Posterior cingulate gyrus (tissue), 11 donors: ENCODE measurements around the gene SNAI1.
"Not testable (repeated sequence)": the region's sequence is repeated elsewhere in the genome, so short reads cannot be mapped to it uniquely, and the experiment has no call there.

Experiments used
- DNase-seq, 10 donors: peaks; one replicate each; pipeline versions ENCODE4 v3.0.0 to v3.0.0-alpha.2; 2020 to 2021; ENCODE audit warnings: mixed read lengths in 3 of 10
- intact Hi-C: fragments of 100-400 bp; cut with DNase I; formaldehyde crosslinking; loops from one replicate; pipeline ENCODE4 v1.15.1; 2023

Gene SNAI1

DNA sequence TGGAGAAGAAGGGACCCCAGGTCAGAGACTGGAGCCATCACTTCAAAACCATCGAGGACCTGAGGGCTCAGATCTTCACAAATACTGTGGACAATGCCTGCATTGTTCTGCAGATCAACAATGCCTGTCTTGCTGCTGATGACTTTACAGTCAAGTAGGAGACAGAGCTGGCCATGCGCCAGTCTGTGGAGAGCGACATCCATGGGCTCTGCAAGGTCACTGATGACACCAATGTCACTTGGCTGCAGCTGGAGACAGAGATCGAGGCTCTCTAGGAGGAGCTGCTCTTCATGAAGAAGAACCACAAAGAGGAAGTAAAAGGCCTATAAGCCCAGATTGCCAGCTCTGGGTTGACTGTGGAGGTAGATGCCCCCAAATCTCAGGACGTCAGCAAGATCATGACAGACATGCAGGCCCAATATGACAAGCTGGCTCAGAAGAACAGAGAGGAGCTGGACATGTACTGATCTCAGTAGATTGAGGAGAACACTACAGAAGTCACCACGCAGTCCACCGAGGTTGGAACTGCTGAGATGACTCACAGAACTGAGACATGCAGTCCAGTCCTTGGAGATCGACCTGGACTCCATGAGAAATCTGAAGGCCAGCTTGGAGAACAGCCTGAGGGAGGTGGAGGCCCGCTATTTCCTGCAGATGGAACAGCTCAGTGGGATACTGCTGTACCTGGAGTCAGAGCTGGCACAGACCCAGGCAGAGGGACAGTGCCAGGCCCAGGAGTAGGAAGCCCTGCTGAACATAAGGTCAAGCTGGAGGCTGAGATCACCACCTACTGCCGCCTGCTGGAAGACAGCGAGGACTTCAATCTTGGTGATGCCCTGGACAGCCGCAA lies 25.5 kb upstream of the SNAI1 start:
- intact Hi-C loops = not testable (repeated sequence)
- peak; percentile 65 to 98 (median 84) for DNase-seq

DNA sequence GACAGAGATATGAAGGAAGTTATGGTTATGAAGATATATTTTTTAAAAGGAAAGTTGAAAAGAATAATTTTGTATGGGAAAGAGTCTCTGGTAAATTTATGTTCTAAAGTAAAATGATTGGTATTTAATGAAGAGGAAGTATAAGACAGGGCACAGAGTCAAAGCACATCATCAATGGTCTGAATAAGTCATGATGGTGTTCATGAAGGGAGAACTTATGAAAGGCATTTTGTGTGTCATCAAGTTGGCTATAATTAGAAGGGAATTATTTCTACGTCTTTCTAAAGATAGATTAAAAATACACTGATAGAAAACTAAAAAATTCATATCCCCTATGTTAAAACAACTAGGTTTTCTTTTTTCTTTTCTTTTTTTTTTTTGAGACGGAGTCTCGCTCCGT lies 21.4 kb upstream of the SNAI1 start:
- DNase-seq = peak in 1 of 10 donors; percentile 2
- intact Hi-C loops = no loop called here

DNA sequence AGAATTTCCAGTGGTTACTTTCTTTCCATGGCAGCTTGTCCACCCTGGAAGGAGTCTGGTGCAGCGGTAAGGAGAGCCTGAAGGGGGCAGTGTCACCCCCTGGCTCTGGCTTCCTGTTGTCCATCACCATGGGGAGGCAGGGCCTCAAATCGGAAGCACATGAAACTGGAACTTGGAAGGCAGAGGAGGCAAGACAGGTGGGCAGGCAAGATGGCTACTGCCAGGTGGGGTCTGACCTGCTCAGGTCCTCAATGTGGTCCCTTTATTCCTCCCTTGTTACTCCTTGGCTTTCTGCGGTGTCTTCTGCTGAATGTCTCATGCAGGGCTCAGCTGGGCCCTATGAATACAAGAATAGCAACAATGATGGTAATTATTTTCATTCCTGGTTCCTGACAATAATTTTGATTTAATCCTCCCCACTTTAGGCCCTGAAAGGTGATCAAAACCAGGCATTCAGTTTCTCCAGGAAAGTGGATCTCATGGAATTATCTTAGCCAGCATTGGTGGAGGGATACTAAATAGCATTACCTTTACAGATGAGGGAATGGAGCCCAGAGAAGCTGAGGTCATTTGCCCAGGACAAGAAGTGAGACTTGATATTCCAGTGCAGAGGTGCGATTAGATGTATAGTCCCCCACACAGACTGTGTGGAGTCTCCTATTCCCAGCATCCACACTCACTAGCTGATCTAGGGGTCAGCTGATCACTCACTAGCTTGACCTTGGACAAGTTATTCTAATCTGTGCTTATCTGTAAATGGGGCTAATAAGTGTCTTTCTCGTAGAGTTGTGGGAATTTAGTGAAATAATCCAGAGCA lies 17.6 kb upstream of the SNAI1 start:
- DNase-seq = peak in 2 of 10 donors; percentile 43 to 78
- intact Hi-C loops = no loop called here

DNA sequence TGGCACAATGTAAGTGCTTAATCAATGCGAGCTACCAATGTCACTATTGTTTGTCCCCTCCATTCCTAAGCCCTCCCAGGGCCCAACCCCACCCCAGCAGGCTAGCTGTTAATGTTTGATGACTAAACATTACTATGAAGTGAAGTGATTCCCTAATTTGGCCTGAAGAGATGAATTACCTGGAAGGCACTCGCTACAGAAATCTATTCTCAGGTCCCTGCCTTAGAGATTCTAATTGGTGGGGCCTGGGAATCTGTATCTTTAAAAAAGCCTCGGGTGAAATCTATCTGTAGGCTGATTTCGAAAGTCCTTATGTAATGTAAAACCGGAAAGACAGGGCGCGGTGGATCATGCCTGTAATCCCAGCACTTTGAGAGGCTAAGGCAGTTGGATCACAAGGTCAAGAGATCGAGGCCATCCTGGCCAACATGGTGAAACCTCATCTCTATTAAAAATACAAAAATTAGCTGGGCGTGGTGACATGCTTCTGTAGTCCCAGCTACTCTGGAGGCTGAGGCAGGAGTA lies 16.9 kb upstream of the SNAI1 start:
- intact Hi-C loops = no loop called here

GRCh38 chr20:49966861-49967260 lies 15.9 kb upstream of the SNAI1 start:
- no peak for DNase-seq
- intact Hi-C loops = no loop called here

More for the DNA sequence above, 16.9 kb upstream of the SNAI1 start:
- DNase-seq = peak in 2 of 10 donors; percentile 12 to 20

DNA sequence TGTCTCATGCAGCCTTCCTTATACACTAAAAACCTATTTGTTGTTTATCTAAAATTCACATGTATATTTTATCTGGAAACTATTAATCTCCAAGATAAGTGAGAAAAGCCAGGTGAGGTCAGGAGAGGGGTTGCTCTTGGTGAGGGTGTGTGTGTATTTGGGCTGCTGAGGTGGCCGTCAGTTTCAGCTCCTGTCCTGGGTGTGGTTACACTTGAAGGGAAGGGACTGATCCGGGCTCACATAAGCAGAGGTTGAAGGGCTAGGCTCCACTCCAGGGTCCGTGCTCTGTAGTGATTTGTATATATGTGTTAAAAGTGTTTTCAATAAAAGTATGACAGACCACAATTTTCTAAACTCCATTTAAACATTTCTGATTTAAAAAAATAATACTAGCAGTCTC lies 13.5 kb upstream of the SNAI1 start:
- intact Hi-C loops = no loop called here
- DNase-seq = peak in 1 of 10 donors; percentile 9

DNA sequence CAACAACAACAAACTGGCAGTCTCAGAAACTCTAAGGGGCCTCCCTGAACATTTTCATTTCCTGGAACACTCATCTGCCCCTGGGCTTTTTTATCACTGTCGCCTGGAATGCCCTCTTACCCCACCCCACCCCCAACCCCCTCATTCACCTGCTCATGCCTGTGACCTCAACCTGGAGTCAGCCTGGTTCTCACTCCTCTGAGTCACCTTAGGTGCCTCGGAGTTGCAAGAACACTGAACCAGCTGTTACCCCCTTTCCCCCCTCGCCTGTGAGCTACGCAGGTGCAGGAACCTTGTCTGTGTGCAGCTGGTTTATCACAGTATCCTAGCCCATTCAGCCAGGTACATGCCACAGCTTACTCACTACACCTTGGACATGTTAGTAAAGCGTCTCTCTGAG lies 12.8 kb upstream of the SNAI1 start:
- intact Hi-C loops = no loop called here
- DNase-seq = peak in 1 of 10 donors; percentile 21

GRCh38 chr20:49970498-49970897 lies 12.3 kb upstream of the SNAI1 start:
- peak in 2 of 10 donors; percentile 15 to 30 for DNase-seq
- intact Hi-C loops = no loop called here

GRCh38 chr20:49973981-49974380 lies 8.8 kb upstream of the SNAI1 start:
- intact Hi-C loops = no loop called here
- no peak for DNase-seq

GRCh38 chr20:49976542-49976941 lies 6.2 kb upstream of the SNAI1 start:
- peak in 1 of 10 donors; percentile 4 for DNase-seq
- intact Hi-C loops = no loop called here

DNA sequence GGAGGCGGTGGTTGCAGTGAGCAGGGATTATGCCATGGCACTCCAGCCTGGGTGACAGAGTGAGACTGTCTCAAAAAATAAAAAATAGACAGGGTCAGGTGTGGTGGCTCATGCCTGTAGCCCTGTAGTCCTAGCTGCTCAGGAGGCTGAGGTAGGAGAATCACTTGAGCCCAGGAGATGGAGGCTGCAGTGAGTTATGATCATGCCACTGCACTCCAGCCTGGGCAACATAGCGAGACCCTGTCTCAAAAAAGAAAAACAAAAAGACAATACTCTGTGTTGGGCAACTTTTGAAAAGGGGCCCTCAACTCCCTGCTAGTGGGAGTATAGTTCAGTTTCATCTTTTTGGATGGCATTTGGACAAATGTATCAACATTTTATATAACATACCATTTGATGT lies 5.0 kb upstream of the SNAI1 start:
- intact Hi-C loops, DNase-seq: not testable (repeated sequence)

DNA sequence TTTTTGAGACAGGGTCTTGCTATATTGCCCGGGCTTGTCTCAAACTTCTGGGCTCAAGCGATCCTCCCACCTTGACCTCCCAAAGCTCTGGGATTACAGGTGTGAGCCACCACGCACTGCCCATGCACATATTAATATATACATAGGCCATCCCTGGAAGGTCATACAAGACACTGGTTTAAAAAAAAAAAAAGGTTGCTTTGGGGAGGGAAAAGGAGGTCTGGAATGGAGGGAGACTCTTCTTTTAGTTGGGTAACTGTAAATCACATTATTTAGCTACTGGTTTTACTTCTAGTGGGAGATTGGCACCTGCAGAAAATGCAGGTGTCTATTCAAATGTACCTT lies 4.1 kb upstream of the SNAI1 start:
- intact Hi-C loops = loop anchor here (1.0 kb wide), 1 partner anchor 93 kb away; no protein-coding TSS in a partner anchor
- DNase-seq = peak in 1 of 10 donors; percentile 14

DNA sequence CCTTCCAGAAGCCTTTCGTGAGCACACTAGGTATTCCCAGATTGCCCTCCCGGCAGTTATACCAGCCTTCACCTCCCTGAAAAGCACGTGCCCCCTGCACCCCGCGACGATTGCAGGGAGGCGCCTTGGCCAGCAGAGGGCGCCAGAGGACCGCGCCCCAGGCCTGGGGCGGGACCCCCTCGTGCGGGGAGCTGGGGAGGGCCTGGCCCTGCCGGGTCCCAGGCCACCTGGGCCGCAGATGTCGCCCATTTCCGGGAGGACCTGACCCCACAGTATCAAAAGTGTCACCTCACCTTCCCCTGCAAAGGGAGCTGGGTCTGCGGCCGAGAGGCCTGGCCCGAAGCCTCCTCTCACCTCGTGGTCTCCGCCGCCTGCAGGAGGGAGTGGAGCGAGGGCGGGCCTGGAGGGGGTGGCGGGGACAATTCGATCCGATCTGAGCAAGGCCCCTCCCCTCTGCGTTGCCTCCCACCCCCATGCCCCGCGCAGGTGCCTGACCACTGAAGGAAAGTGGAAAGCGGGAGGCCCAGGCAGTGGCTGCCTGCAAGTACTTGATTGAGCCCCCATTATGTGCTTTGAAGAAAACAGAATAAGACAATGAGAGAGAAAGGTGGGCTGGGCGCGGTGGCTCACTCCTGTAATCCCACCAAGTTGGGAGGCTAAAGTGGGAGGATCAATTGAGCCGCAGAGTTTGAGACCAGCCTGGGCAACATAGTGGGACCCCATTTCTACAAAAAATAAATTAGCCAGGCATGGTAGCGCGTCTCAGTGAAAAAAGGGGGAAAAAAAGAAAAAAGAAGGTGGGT lies 3.5 kb upstream of the SNAI1 start:
- intact Hi-C loops = loop anchor here (1.0 kb wide), 1 partner anchor 92 kb away; no protein-coding TSS in a partner anchor
- DNase-seq = peak in 8 of 10 donors; percentile 31 to 92 (median 70)

GRCh38 chr20:49980140-49981008 lies 2.4 kb upstream of the SNAI1 start:
- DNase-seq = peak in 2 of 10 donors; percentile 21 to 66
- intact Hi-C loops = loop anchor here (10.0 kb wide), 1 partner anchor 194 kb away; no protein-coding TSS in a partner anchor

DNA sequence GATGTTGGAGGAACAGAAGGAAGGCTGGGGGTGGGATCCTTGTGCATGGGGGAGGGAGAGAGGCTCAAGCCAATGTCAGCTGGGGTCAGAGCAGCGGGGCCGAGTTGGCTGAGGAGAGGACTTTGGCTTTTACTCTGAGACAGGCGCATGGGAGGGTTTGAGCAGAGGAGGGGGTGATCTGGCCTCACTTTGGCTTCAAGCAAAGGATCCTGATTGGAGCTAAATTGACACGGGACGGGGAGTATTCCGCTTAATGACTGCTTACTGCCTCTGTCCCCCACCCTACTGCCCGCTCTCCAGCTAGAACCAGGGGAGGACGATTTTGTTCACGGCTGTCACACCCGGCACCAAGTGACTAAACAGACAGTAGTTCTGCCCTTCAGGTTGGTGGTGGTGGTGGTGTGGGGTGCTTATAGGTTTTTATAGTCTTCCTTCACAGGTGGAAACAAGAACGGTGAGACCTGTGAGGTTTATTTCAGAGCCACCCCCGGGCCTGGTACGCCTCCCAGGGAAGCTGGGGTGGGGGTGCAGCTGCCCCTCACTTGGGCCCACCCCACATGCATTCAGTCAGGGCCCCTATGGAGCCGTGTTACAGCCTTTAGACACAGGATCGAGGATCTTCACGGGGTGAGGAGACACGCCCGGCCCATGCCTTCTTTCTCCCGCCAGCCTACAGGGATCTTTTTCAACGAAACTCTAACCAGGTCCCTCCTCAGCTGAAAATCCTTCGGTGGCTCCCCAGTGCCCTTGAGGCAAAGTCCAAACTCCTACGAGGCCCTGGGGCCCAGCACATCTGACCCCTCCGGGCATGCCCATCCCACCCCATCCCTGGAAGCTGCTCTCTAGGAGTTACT lies 1.3 kb upstream of the SNAI1 start:
- peak in 1 of 10 donors; percentile 55 for DNase-seq
- intact Hi-C loops = loop anchor here (10.0 kb wide), 1 partner anchor 193 kb away; no protein-coding TSS in a partner anchor

DNA sequence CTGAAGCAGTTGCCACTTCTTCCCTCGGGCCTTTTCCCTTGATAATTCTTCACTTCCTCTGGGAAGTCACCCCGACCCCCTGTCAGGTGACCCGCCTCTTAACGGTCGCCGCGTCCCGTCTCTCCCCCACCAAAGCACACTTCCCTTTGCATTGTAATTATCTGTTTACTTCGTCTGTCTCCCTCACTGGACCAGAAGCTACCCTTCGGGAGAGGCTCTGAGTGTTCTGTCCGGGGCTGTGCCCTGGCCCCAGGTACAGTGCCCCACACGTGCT lies 771 bp upstream of the SNAI1 start:
- intact Hi-C loops = loop anchor here (10.0 kb wide), 1 partner anchor 193 kb away; no protein-coding TSS in a partner anchor
- peak in 1 of 10 donors; percentile 40 for DNase-seq

DNA sequence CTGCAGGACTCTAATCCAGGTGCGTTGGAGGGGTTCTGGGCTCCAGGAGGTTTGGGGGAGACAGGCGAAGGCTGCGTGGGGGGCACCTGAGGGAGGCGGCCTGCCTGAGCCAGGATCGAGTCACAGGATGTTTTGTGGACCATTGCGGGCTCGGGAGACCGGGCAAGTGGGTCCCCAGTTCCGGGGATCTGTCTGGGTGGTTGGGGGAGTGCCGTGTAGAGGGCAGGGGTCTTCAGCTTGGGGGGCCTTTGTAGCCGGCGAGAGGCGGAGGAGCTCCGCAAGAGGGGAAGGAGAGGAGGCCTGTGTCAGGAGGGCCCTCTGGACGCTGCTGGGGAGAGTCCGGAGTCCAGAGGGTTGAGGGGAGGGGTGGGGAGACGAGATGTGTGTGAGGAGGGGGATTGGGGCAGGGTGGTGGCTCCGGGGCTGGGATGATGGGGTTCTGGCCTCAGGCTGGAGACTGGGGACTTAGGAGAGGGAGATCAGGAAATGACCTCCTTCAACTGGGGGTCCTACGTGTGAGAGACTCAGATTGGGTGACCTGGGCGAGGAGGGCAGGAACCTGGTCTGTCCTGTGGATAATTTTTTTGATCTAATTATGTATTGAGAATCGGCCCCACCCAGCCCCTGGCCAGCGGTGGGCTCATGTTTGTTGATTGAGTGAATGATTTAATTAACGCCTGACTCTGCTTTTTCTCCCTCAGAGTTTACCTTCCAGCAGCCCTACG lies 505 bp downstream of the SNAI1 start:
- intact Hi-C loops = loop anchor here (10.0 kb wide), 1 partner anchor 192 kb away; no protein-coding TSS in a partner anchor
- DNase-seq = peak in 1 of 10 donors; percentile 79
